HFFc6 (cell line): ENCODE data around the gene ABLIM1. TPM values are rescaled to one million over a fixed set of nuclear protein-coding genes. Genes with fewer than 3 reads are reported as not detected.

Experiments used
- DNase-seq: peaks from one replicate; pipeline ENCODE4 v3.0.0-alpha.2; 2018
- H3K27ac Mint-ChIP-seq: 2 replicates; pipeline ENCODE4 v1.8.0; 2020; ENCODE audit warnings: mild to moderate bottlenecking, mixed read lengths
- H3K27me3 Mint-ChIP-seq: 2 replicates; pipeline ENCODE4 v1.8.0; 2021; ENCODE audit warnings: mild to moderate bottlenecking, moderate library complexity, mixed read lengths; ENCODE audit not compliant: insufficient read depth
- H3K36me3 Mint-ChIP-seq: 2 replicates; pipeline ENCODE4 v1.8.0; 2021; ENCODE audit warnings: low read depth, mixed read lengths
- H3K4me1 Mint-ChIP-seq: 2 replicates; pipeline ENCODE4 v1.8.0; 2020; ENCODE audit warnings: low read depth, mixed read lengths
- H3K4me3 Mint-ChIP-seq: 2 replicates; pipeline ENCODE4 v1.8.0; 2020; ENCODE audit warnings: mild to moderate bottlenecking, moderate library complexity, mixed read lengths
- H3K9me3 Mint-ChIP-seq: 2 replicates; pipeline ENCODE4 v1.8.0; 2020; ENCODE audit warnings: mild to moderate bottlenecking, mixed read lengths
- total RNA-seq, 6 experiments: library from RNA; stranded (reverse); fragmentation: NEBNext Ultra II Directional; extraction: Animal tissue kit (Norgen Biotek cat#: 25700); gene quantifications; 2 replicates in 1 of 6; 3 replicates in 5 of 6; pipeline ENCODE4 v1.2.3, GENCODE V29; 2021
- TF ChIP-seq, protein P1 (sequence below): fragments of 200-600 bp; sonication (generic); IDR thresholded peaks from 2 replicates; pipeline ENCODE4 v1.5.0; 2021; ENCODE audit warnings: antibody characterized with exemption, mild to moderate bottlenecking

Gene ABLIM1
- total RNA-seq, 6 experiments from 2014 or later: 8.0 to 14.6 (median 8.7) TPM

DNA sequence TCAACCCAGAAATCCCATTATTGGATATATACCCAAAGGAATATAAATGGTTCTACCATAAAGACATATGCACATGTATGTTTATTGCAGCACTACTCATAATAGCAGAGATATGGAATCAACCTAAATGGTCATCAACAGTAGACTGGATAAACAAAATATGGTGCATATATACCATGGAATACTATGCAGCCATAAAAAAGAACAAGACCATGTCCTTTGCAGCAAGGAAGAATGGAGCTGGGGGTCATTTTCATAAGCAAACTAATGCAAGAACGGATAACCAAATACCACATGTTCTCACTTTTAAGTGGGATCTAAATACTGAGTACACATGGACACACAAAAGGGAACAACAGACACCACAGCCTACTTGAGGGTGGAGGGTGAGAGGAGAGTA, 251.6 kb downstream of the ABLIM1 start:
- Mint-ChIP-seq H3K9me3 (no peaks in the 10 kb centered on the region; the same call in 1 of the 2 replicates), H3K27ac (no peak overlapping the region), H3K4me3 (no peak overlapping the region), H3K36me3 (no peaks in the 10 kb centered on the region), H3K4me1 (no peaks in the 10 kb centered on the region; the same call in 1 of the 2 replicates), H3K27me3 (peaks cover 41% of the 10 kb centered on the region)
- no peak for DNase-seq
- TF ChIP-seq, protein P1, sequence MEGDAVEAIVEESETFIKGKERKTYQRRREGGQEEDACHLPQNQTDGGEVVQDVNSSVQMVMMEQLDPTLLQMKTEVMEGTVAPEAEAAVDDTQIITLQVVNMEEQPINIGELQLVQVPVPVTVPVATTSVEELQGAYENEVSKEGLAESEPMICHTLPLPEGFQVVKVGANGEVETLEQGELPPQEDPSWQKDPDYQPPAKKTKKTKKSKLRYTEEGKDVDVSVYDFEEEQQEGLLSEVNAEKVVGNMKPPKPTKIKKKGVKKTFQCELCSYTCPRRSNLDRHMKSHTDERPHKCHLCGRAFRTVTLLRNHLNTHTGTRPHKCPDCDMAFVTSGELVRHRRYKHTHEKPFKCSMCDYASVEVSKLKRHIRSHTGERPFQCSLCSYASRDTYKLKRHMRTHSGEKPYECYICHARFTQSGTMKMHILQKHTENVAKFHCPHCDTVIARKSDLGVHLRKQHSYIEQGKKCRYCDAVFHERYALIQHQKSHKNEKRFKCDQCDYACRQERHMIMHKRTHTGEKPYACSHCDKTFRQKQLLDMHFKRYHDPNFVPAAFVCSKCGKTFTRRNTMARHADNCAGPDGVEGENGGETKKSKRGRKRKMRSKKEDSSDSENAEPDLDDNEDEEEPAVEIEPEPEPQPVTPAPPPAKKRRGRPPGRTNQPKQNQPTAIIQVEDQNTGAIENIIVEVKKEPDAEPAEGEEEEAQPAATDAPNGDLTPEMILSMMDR: no peak

DNA sequence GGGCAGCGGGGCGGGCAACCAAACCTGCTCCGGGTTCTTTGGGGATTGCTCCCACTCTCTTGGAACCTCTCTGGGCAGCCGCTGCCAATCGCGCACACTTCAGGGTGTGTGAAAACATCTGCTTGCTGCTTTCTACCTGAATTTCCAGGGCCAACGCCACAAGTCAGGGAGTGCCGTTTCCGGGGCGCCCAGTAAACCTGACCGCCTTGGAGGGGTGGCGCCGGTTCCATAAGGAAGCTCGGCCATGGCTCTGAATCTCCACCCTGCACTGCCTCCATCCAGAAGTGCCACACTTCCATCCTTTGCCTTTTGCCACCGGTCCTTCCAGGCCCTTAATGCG, 253.1 kb downstream of the ABLIM1 start:
- TF ChIP-seq, protein P1: no peak
- DNase-seq: no peak
- peaks cover 48% of the 10 kb centered on the region for H3K27me3 Mint-ChIP-seq
- H3K4me3 Mint-ChIP-seq: no peak overlapping the region
- no peaks in the 10 kb centered on the region; the same call in 1 of the 2 replicates for H3K9me3 Mint-ChIP-seq
- H3K36me3 Mint-ChIP-seq: no peaks in the 10 kb centered on the region
- peaks cover 7% of the 10 kb centered on the region; the same call in 1 of the 2 replicates for H3K4me1 Mint-ChIP-seq
- no peak overlapping the region for H3K27ac Mint-ChIP-seq

DNA sequence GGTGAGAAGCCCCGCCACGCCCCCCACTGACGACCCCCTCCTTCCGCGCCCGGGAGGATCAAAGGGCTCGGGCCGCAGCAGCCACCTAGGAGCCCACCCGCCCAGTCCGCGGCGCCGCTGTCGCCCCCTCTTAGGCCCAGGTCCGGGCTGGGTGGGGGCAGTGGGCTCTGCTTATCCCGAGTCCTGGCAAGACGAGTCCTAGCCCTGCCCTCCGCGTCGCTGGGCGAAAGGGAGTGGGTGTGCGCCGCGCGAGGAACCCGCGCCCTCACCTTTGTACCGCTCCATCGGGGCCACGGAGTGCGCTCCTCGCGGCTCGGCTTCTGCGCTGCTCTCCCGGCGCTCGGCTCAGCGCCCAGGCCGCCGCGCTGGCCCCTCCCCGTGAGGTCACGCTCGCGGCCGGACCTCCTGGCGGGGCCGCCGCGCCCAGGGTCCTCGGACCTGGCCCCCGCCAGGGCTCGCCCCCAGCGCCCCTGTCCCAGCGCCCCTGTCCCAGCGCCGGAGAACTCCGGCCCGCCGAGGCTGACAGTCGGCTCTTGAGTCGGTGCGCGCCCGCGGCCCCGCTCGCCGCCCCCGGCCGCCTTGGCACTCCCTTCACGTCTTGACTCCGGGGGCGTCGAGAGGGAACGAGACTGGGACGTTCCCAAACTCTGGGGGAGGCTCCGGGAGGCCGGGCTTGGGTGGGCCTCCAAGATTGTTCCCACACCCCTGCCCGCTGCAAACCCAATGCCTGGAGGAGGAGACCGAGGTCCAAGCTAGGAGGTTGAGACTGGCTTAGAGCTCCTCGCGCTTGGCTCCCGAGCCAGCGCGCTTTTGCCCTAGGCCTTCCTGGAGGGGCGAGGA, 253.7 kb downstream of the ABLIM1 start, which contains the start of gene AFAP1L2:
Gene AFAP1L2, minus strand, starts transcription at position 332 of the 840 bp plus-strand sequence. Its CDS starts 47 bp downstream, at position 285.
- no peak for DNase-seq
- no peak within 1 kb of the TSS for H3K27ac Mint-ChIP-seq
- no peaks in the 10 kb centered on the region for H3K36me3 Mint-ChIP-seq
- no peaks in the 10 kb centered on the region; the same call in 1 of the 2 replicates for H3K9me3 Mint-ChIP-seq
- TF ChIP-seq, protein P1: no peak
- peaks cover 53% of the 10 kb centered on the region for H3K27me3 Mint-ChIP-seq
- no peak within 1 kb of the TSS for H3K4me3 Mint-ChIP-seq
- peaks cover 7% of the 10 kb centered on the region; the same call in 1 of the 2 replicates for H3K4me1 Mint-ChIP-seq

DNA sequence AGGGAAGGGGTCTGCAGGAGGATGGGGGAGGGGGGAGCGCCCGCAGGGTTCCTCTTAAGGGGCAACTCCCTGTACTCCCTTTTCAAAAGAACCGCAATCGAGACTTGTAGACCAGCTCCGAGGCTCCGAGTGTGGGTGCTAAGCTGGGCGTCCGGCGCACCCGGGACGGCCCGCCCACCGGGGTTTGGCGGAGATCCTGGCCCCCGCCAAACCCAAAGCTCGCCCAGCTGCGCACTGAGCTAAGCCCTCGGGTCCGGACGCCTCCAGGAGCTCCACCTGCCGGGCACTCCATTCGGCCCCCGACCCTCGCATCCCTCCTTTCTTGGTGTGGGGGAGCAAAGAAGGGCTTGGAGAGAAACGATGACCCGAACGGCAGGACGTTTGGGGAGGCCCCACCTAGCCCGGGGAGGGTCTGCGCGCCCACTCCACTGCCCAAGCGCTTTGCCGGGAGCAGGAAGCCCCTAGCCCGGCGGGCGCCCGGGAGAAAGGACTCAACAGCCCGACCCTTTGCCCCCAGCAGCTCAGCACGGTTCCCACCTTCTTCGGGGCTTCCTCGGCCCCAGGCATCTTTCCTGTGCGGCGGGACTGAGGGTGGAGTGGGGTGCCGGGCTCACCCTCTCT, 254.4 kb downstream of the ABLIM1 start:
- no peaks in the 10 kb centered on the region; the same call in 1 of the 2 replicates for H3K9me3 Mint-ChIP-seq

DNA sequence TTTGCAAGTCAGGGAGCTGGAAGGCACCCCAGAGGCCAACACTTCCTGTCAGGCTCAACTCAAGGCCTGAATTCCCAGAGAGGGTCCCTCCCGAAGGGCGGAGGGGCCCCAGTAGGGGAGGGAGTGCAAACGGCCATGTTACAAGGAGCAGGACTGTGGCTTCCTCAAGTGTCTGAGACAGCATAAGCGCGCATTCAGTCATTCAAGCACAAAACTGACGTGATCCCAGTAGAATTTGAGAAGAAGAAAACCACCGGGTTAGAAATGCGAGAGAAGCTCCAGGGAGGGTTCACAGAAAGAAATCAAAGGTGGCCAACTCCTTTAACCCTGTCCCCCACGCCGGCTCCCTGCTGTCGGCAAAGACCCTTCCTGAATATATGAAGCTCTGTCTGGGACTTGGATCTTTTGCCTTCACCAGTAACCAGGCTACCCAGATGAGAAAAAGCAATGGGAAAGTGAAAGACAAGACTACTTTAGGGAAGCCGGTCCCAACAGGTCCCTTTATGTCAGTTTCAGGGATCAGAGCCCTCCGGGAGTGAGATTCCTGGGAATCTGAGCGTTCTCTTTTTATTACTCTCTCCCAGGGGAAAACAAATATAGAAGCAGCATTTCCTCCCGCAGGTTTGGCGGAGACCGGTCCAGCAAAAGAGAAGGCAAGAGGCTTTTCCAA, 255.1 kb downstream of the ABLIM1 start:
- peaks cover 7% of the 10 kb centered on the region; the same call in 1 of the 2 replicates for H3K4me1 Mint-ChIP-seq
- H3K27me3 Mint-ChIP-seq: peaks cover 61% of the 10 kb centered on the region
- no peak overlapping the region for H3K27ac Mint-ChIP-seq
- no peak overlapping the region for H3K4me3 Mint-ChIP-seq
- no peaks in the 10 kb centered on the region for H3K36me3 Mint-ChIP-seq
- no peak for DNase-seq
- no peaks in the 10 kb centered on the region; the same call in 1 of the 2 replicates for H3K9me3 Mint-ChIP-seq
- TF ChIP-seq, protein P1: no peak

More for the DNA sequence above, 254.4 kb downstream of the ABLIM1 start:
- Mint-ChIP-seq H3K4me1 (peaks cover 7% of the 10 kb centered on the region; the same call in 1 of the 2 replicates), H3K4me3 (no peak overlapping the region), H3K27me3 (peaks cover 55% of the 10 kb centered on the region), H3K27ac (no peak overlapping the region), H3K36me3 (no peaks in the 10 kb centered on the region)
- DNase-seq: no peak
- TF ChIP-seq, protein P1: no peak; the same call in 1 of the 2 replicates
